OCI-LY1 (cell line): ENCODE results near the gene EID2.

Experiments used
- H2AFZ ChIP-seq: fragments of 200-600 bp; sonication (generic), shearing (Covaris generic); 2 replicates; pipeline ENCODE4 v1.6.0; 2014; ENCODE audit warnings: antibody characterized with exemption, mild to moderate bottlenecking, low read length
- H3F3A ChIP-seq: fragments of 200-600 bp; sonication (generic), shearing (Covaris generic); 2 replicates; pipeline ENCODE4 v1.6.0; 2014; ENCODE audit warnings: mild to moderate bottlenecking, antibody characterized with exemption, low read length, moderate library complexity; ENCODE audit not compliant: insufficient read depth
- H3K27ac ChIP-seq: fragments of 200-600 bp; sonication (generic); 2 replicates; pipeline ENCODE4 v1.5.1; 2014; ENCODE audit warnings: low read length, mixed run types, mild to moderate bottlenecking, low read depth; ENCODE audit not compliant: poor library complexity, severe bottlenecking
- H3K27me3 ChIP-seq: fragments of 200-600 bp; sonication (generic); 2 replicates; pipeline ENCODE4 v1.6.0; 2014; ENCODE audit warnings: antibody characterized with exemption, mild to moderate bottlenecking, low read length, moderate library complexity; ENCODE audit not compliant: insufficient read depth
- H3K36me3 ChIP-seq: fragments of 200-600 bp; sonication (generic); 2 replicates; pipeline ENCODE4 v1.6.1; 2014; ENCODE audit warnings: mild to moderate bottlenecking, antibody characterized with exemption, low read length, moderate library complexity, mixed read lengths; ENCODE audit not compliant: insufficient read depth
- H3K4me1 ChIP-seq: fragments of 200-600 bp; sonication (generic); 2 replicates; pipeline ENCODE4 v1.5.1; 2014; ENCODE audit warnings: mild to moderate bottlenecking, low read length, moderate library complexity; ENCODE audit not compliant: insufficient read depth, severe bottlenecking
- H3K4me2 ChIP-seq: fragments of 200-600 bp; sonication (generic), shearing (Covaris generic); 2 replicates; pipeline ENCODE4 v1.6.1; 2014; ENCODE audit warnings: low read length
- H3K4me3 ChIP-seq: fragments of 200-600 bp; sonication (generic); 2 replicates; pipeline ENCODE4 v1.5.1; 2014; ENCODE audit warnings: low read length, low read depth, mild to moderate bottlenecking, mixed read lengths; ENCODE audit not compliant: poor library complexity, severe bottlenecking
- H3K79me2 ChIP-seq: fragments of 200-600 bp; shearing (Covaris generic); 2 replicates; pipeline ENCODE4 v1.6.1; 2016; ENCODE audit warnings: mixed run types, low read length, mixed read lengths; ENCODE audit not compliant: insufficient read depth
- H3K9ac ChIP-seq: fragments of 200-600 bp; sonication (generic), shearing (Covaris generic); 2 replicates; pipeline ENCODE4 v1.6.1; 2014; ENCODE audit warnings: mild to moderate bottlenecking, low read length, mixed read lengths
- H3K9me2 ChIP-seq: fragments of 200-600 bp; sonication (generic), shearing (Covaris generic); 2 replicates; pipeline ENCODE4 v1.6.1; 2014; ENCODE audit warnings: low read depth, mild to moderate bottlenecking, low read length, mixed read lengths
- H3K9me3 ChIP-seq: fragments of 200-600 bp; shearing (Covaris generic); 2 replicates; pipeline ENCODE4 v1.6.1; 2014; ENCODE audit warnings: low read length, mixed read lengths
- H4K20me1 ChIP-seq: fragments of 200-600 bp; sonication (generic), shearing (Covaris generic); 2 replicates; pipeline ENCODE4 v1.6.0; 2016; ENCODE audit warnings: mild to moderate bottlenecking, low read length; ENCODE audit not compliant: insufficient read depth
- CTCF ChIP-seq: fragments of 200-600 bp; sonication (generic), shearing (Covaris generic); IDR thresholded peaks from 2 replicates; pipeline ENCODE4 v1.5.1; 2017; ENCODE audit warnings: mild to moderate bottlenecking, antibody characterized with exemption, low read length, moderate library complexity, mixed read lengths
- EZH2 ChIP-seq: fragments of 200-600 bp; sonication (generic), shearing (Covaris generic); IDR thresholded peaks from 2 replicates; pipeline ENCODE4 v1.8.0; 2017; ENCODE audit warnings: borderline replicate concordance, mixed run types, mild to moderate bottlenecking, antibody characterized with exemption, low read length, moderate library complexity, mixed read lengths

EID2 gene

GRCh38 chr19:39506598-39506943 lies 33.4 kb downstream of the EID2 start:
- no peak overlapping the region for H3K9ac ChIP-seq
- TF ChIP-seq CTCF = no peak
- TF ChIP-seq EZH2 = no peak
- peaks cover 14% of the 10 kb centered on the region for H3K4me1 ChIP-seq
- H3K36me3 ChIP-seq = no peaks in the 10 kb centered on the region; the same call in 1 of the 2 replicates
- no peaks in the 10 kb centered on the region for H3F3A ChIP-seq
- no peak overlapping the region for H3K4me2 ChIP-seq
- no peaks in the 10 kb centered on the region for H4K20me1 ChIP-seq
- peaks cover 5% of the 10 kb centered on the region; the same call in 1 of the 2 replicates for H3K27me3 ChIP-seq
- no peaks in the 10 kb centered on the region for H3K79me2 ChIP-seq
- H3K27ac ChIP-seq = no peak overlapping the region
- H3K9me3 ChIP-seq = no peaks in the 10 kb centered on the region
- H2AFZ ChIP-seq = no peak overlapping the region
- no peak overlapping the region for H3K4me3 ChIP-seq
- H3K9me2 ChIP-seq = no peaks in the 10 kb centered on the region

- Histone ChIP-seq H3K27ac (no peak overlapping the region), H3K9me2 (no peaks in the 10 kb centered on the region), H3K27me3 (peaks cover 5% of the 10 kb centered on the region), H2AFZ (no peak overlapping the region), H4K20me1 (no peaks in the 10 kb centered on the region), H3F3A (no peaks in the 10 kb centered on the region), H3K4me3 (no peak overlapping the region), H3K36me3 (no peaks in the 10 kb centered on the region; the same call in 1 of the 2 replicates), H3K4me2 (peak overlapping the region; percentile 20; the same call in 1 of the 2 replicates), H3K4me1 (peaks cover 24% of the 10 kb centered on the region), H3K9ac (no peak overlapping the region), H3K79me2 (no peaks in the 10 kb centered on the region), H3K9me3 (no peaks in the 10 kb centered on the region)
- no peak for TF ChIP-seq EZH2
- peak; percentile 72 for TF ChIP-seq CTCF
Observed at GRCh38 chr19:39502640-39503417, 37.1 kb downstream of the EID2 start.

GRCh38 chr19:39501340-39501739 lies 38.6 kb downstream of the EID2 start:
- Histone ChIP-seq H3K36me3 (no peaks in the 10 kb centered on the region; the same call in 1 of the 2 replicates), H3F3A (no peaks in the 10 kb centered on the region), H4K20me1 (no peaks in the 10 kb centered on the region), H3K27me3 (peaks cover 5% of the 10 kb centered on the region), H3K4me2 (no peak overlapping the region), H2AFZ (no peak overlapping the region), H3K4me1 (peaks cover 27% of the 10 kb centered on the region), H3K79me2 (no peaks in the 10 kb centered on the region), H3K9me2 (no peaks in the 10 kb centered on the region), H3K27ac (no peak overlapping the region), H3K9me3 (no peaks in the 10 kb centered on the region), H3K4me3 (no peak overlapping the region), H3K9ac (no peak overlapping the region)
- TF ChIP-seq CTCF (no peak), EZH2 (no peak)
